BJ (cell line): ENCODE results near the gene CDH1. TPM values are rescaled to one million over a fixed set of nuclear protein-coding genes. Genes with fewer than 3 reads are reported as not detected.

Experiments
- CTCF ChIA-PET: fragments of 350-600 bp; formaldehyde crosslinking; extraction: SDS; loops from one replicate; lab custom pipeline; 2021; ENCODE audit warnings: antibody characterized with exemption, inconsistent platforms; lab: Yijun Ruan, JAX
- POLR2A ChIA-PET: fragments of 300-600 bp; sonication (Branson Sonifier 250); formaldehyde crosslinking; extraction: SDS; loops from one replicate; lab custom pipeline; 2021; ENCODE audit warnings: antibody characterized with exemption; lab: Charles Lee
- DNase-seq: peaks from one replicate; pipeline ENCODE4 v3.0.0-alpha.2; 2011; ENCODE audit warnings: low read depth
- H3K27me3 ChIP-seq: 2 replicates; pipeline ENCODE4 v1.6.0; 2011; ENCODE audit warnings: low read length; ENCODE audit not compliant: control insufficient read depth, insufficient read depth
- H3K36me3 ChIP-seq: 2 replicates; pipeline ENCODE4 v1.5.1; 2011; ENCODE audit warnings: low read length; ENCODE audit not compliant: control insufficient read depth, insufficient read depth
- H3K4me3 ChIP-seq: 2 replicates; pipeline ENCODE4 v1.5.1; 2011; ENCODE audit warnings: low read depth, mild to moderate bottlenecking, control low read depth, low read length
- polyA plus RNA-seq: library from polyadenylated mRNA; depleted of rRNA; stranded (reverse); fragments of >200 nt; gene quantifications from 2 replicates; pipeline ENCODE4 v1.2.3, GENCODE V29; 2011
- TF ChIP-seq, protein P1 (sequence below): IDR thresholded peaks from 2 replicates; pipeline ENCODE4 v1.5.1; 2011; ENCODE audit warnings: low read depth, mild to moderate bottlenecking, control low read depth, inconsistent platforms, low read length, moderate library complexity; ENCODE audit not compliant: insufficient read depth

Gene CDH1
- polyA plus RNA-seq, 1 experiment = 0.26 TPM

DNA sequence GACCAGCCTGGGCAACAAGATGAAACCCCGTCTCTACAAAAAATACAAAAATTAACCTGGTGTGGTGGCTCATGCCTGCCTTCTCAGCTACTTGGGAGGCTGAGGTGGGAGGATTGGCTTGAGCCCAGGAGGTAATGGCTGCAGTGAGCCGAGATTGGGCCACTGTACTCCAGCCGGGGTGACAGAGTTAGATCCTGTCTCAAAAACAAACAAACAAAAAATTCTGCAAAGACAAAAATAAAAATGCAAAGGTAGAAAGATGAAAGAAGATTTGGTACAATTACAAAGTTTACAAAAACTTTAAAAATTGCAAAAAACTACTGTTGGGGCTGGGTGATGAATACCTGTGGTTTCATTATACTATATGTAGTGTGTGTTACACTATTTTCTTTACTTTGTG, 5.5 kb upstream of the CDH1 start:
- DNase-seq = no peak
- CTCF ChIA-PET = no interaction called here
- Histone ChIP-seq H3K27me3 (peaks cover 5% of the 10 kb centered on the region), H3K36me3 (no peaks in the 10 kb centered on the region), H3K4me3 (no peak overlapping the region)
- POLR2A ChIA-PET = no interaction called here
- TF ChIP-seq, protein P1, sequence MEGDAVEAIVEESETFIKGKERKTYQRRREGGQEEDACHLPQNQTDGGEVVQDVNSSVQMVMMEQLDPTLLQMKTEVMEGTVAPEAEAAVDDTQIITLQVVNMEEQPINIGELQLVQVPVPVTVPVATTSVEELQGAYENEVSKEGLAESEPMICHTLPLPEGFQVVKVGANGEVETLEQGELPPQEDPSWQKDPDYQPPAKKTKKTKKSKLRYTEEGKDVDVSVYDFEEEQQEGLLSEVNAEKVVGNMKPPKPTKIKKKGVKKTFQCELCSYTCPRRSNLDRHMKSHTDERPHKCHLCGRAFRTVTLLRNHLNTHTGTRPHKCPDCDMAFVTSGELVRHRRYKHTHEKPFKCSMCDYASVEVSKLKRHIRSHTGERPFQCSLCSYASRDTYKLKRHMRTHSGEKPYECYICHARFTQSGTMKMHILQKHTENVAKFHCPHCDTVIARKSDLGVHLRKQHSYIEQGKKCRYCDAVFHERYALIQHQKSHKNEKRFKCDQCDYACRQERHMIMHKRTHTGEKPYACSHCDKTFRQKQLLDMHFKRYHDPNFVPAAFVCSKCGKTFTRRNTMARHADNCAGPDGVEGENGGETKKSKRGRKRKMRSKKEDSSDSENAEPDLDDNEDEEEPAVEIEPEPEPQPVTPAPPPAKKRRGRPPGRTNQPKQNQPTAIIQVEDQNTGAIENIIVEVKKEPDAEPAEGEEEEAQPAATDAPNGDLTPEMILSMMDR = no peak

DNA sequence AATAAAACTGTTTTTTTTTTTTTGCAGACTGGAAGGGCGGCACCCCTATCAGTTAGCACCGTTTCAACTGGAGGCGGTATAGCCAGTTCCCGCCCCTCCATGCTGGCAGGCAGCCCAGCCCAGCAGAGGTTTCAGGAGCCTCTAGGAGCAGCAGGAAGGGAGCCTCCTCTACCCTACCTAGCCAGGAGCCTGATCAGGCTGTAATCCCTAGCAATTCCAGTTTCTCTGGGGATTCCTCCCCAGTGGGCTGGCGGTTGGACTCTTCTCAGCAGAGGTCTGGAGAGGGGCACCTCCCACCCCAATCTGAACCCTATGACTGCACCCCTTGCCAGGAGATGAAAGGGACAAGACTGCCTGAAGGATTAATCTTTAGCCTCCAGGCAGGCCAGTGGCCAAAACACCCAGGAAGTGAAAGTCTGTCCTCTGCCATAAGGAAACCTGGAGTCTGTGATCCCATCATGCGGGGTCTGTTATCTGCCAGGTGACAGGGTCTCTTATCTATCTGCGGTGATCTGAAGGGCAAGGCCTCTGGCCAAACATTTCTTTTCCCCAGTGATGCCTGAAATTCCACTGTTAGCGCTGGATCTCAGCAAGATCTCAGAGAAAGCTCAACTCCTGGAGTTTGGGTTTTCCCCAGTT, 4.9 kb upstream of the CDH1 start:
- CTCF ChIA-PET = no interaction called here
- no peak overlapping the region for H3K4me3 ChIP-seq
- POLR2A ChIA-PET = no interaction called here
- H3K36me3 ChIP-seq = no peaks in the 10 kb centered on the region
- H3K27me3 ChIP-seq = peaks cover 11% of the 10 kb centered on the region
- no peak for DNase-seq
- TF ChIP-seq, protein P1 = no peak

DNA sequence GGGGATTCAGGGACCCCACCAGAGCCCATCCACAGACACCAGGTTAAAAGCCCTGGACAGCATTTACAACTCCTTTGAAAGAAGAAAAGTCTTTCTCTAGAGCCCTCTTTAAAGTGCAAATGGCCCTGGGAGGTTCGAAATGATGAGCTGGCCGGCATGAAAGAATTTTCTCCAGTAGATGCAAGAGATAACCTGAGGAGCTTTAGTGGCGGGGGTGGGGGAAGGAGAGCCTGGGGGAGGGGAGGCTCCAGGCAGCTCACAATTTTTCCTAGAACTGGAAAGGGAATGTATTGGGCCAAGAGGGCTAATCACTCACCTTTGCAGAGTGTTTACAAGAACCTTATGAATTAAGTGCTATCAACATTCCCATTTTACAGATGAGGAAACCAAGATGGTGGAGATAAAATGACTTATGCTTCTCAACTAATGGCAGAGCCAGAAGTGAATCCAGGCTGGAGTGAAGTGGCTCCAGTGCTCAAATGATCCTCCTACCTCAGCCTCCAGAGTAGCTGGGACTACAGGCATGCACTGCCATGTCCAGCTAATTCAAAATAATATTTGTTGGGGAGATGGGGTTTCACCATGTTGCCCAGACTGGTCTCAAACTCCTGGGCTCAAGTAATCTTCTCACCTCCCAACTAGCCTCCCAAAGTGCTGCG, 4.2 kb upstream of the CDH1 start:
- POLR2A ChIA-PET = no interaction called here
- DNase-seq = no peak
- CTCF ChIA-PET = no interaction called here
- TF ChIP-seq, protein P1 = no peak
- Histone ChIP-seq H3K4me3 (no peak overlapping the region), H3K36me3 (no peaks in the 10 kb centered on the region), H3K27me3 (peaks cover 14% of the 10 kb centered on the region)

DNA sequence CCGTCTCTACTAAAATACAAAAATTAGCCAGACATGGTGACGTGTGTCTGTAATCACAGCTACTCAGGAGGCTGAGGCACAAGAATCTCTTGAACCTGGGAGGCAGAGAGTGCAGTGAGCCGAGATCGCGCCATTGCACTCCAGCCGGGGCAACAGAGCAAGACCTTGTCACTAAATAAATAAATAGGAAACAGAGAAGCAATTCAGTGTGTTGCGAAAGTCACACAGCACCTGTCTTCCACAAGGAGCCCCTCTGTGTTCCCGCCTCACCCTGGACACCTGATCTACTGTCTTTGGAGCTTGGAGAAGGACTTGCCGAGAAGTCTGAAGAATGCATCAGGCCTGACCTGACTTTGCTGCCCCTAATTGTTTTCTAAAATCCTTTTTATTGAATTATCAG, 3.5 kb upstream of the CDH1 start:
- no peak overlapping the region for H3K4me3 ChIP-seq
- H3K27me3 ChIP-seq = peaks cover 21% of the 10 kb centered on the region
- no peaks in the 10 kb centered on the region for H3K36me3 ChIP-seq
- ChIA-PET POLR2A (no interaction called here), CTCF (no interaction called here)
- TF ChIP-seq, protein P1 = no peak
- DNase-seq = no peak

DNA sequence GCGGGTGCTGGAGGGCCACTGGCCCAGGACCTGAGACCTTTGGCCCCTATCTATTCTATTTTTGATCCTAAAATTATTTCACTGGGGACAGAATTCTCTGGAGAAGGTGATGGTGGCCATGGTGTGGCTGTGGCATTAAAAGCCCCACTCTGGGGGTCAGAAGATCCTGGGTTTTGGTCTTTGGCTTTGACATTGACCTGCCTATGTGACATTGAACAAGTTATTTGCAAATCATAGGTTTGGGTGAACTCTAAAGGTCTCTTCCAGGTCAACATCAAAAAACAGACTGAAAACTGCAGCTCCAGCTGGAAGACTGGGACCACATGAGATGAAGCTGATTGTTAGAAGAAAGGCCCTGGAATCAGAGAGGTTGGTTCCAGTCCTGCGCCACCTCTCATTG, 2.3 kb upstream of the CDH1 start:
- ChIA-PET CTCF (no interaction called here), POLR2A (no interaction called here)
- Histone ChIP-seq H3K36me3 (no peaks in the 10 kb centered on the region), H3K4me3 (no peak overlapping the region), H3K27me3 (peaks cover 22% of the 10 kb centered on the region)
- no peak for DNase-seq
- TF ChIP-seq, protein P1 = no peak
